Small intestine (tissue), 7 donors: ENCODE results near the gene FRMD4A. TPM values are rescaled to one million over a fixed set of nuclear protein-coding genes. Genes with fewer than 3 reads are reported as not detected.
"Not testable (repeated sequence)": the region's sequence is repeated elsewhere in the genome, so short reads cannot be mapped to it uniquely, and the experiment has no call there.

Source experiments
- DNase-seq, 2 donors: peaks; one replicate each; pipeline versions ENCODE4 v3.0.0 to v3.0.0-alpha.2; 2013
- FAIRE-seq: peaks from 2 replicates; lab custom pipeline; 2012; peaks lifted over from hg19 to GRCh38; lab: Jason Lieb, UNC
- H3K27ac ChIP-seq, 3 donors: one replicate each; pipeline ENCODE4 v1.5.1; 2013; ENCODE audit warnings: low read length in 2 of 3, mild to moderate bottlenecking in 2 of 3, control low read depth in 1 of 3, inconsistent platforms in 1 of 3, low read depth in 1 of 3, moderate library complexity in 1 of 3
- H3K27me3 ChIP-seq, 3 donors: one replicate each; pipeline ENCODE4 v1.6.1; 2013; ENCODE audit warnings: low read length in 3 of 3, inconsistent platforms in 1 of 3; ENCODE audit not compliant: control insufficient read depth in 3 of 3, insufficient read depth in 3 of 3
- H3K36me3 ChIP-seq, 3 donors: one replicate each; pipeline ENCODE4 v1.6.1; 2013; ENCODE audit warnings: low read length in 3 of 3, inconsistent platforms in 1 of 3, low read depth in 1 of 3, mild to moderate bottlenecking in 1 of 3, moderate library complexity in 1 of 3; ENCODE audit not compliant: control insufficient read depth in 3 of 3, insufficient read depth in 2 of 3
- H3K4me1 ChIP-seq, 3 donors: one replicate each; pipeline ENCODE4 v1.6.1; 2013; ENCODE audit warnings: low read length in 2 of 3, inconsistent platforms in 1 of 3, low read depth in 1 of 3, mild to moderate bottlenecking in 1 of 3, moderate library complexity in 1 of 3; ENCODE audit not compliant: control insufficient read depth in 3 of 3, insufficient read depth in 2 of 3
- H3K4me3 ChIP-seq, 3 donors: one replicate each; pipeline ENCODE4 v1.5.1; 2013; ENCODE audit warnings: low read length in 3 of 3, control low read depth in 1 of 3, inconsistent platforms in 1 of 3, low read depth in 1 of 3, mild to moderate bottlenecking in 1 of 3, moderate library complexity in 1 of 3
- H3K9me3 ChIP-seq, 2 donors: one replicate each; pipeline ENCODE4 v1.6.1; 2013; ENCODE audit warnings: low read depth in 1 of 2, low read length in 1 of 2; ENCODE audit not compliant: control insufficient read depth in 2 of 2, insufficient read depth in 1 of 2
- WGBS, 3 donors: extraction: QIAGEN DNeasy Blood & Tissue Kit; methylation state at CpG; one replicate each; pipeline ENCODE4 v1.1.7; 2013; 5-methylcytosine and 5-hydroxymethylcytosine counted together
- polyA plus RNA-seq, 4 donors: library from polyadenylated mRNA; stranded (reverse) in 3 of 4; unstranded in 1 of 4; fragments of 200-250 nt in 3 of 4; fragments of 120-200 nt in 1 of 4; gene quantifications; one replicate each; pipeline versions ENCODE4 v1.2.1 to v1.2.3, GENCODE V29; 2013
- donor health status: healthy with polysubstance abuse.
- donor health status: control.
- donor health status: control.
- donor health status: Bipolar disorder and iron deficiency.
- donor health status: healthy.

Gene FRMD4A
- polyA plus RNA-seq, 4 donors, result 0.45 to 16.9 (median 6.2) TPM

- DNase-seq, H3K4me1 ChIP-seq, H3K27ac ChIP-seq, H3K27me3 ChIP-seq, H3K4me3 ChIP-seq, H3K36me3 ChIP-seq, FAIRE-seq, H3K9me3 ChIP-seq: not testable (repeated sequence)
- WGBS, 3 donors, result 90 to 92% (median 91%) methylated on average over 3 of the region's 3 CpGs
These were observed 92.1 kb downstream of the FRMD4A start for GRCh38 chr10:14238659-14239058.

DNA sequence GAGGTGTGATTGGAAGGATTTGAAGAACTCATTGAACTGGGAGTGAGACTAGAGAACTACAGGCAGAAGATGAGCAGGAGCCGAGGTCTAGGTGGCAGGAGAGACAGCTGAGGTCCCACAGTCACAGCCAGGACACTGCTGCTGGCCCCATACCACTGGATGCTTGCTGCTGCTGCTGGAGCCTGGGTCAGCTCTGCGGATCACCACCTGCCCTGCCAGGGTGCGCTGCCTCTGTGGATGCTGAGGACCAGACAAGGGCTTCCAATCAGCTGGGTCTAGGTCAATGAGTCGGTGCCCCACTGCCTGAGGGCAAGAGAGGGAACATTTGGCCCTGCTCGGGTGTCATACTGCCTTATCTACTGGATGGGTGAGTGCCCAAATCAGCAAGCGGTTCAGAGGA, 94.4 kb downstream of the FRMD4A start:
- DNase-seq (no peak), FAIRE-seq (no peak)
- H3K9me3 ChIP-seq, result no peaks in the 10 kb centered on the region
- no peaks in the 10 kb centered on the region for H3K4me1 ChIP-seq
- H3K4me3 ChIP-seq, result no peak overlapping the region
- no peaks in the 10 kb centered on the region for H3K36me3 ChIP-seq
- H3K27me3 ChIP-seq, result no peaks in the 10 kb centered on the region
- WGBS, 3 donors, result 73 to 77% (median 76%) methylated on average over 6 of the region's 6 CpGs
- no peak overlapping the region for H3K27ac ChIP-seq

GRCh38 chr10:14235566-14236195, 95.0 kb downstream of the FRMD4A start:
- FAIRE-seq (no peak), DNase-seq (no peak)
- no peak overlapping the region for H3K27ac ChIP-seq
- no peaks in the 10 kb centered on the region for H3K4me1 ChIP-seq
- 83 to 87% (median 85%) methylated on average over 11 of the region's 11 CpGs for WGBS, 3 donors
- no peak overlapping the region for H3K4me3 ChIP-seq
- no peaks in the 10 kb centered on the region for H3K27me3 ChIP-seq
- H3K36me3 ChIP-seq, result no peaks in the 10 kb centered on the region
- no peaks in the 10 kb centered on the region for H3K9me3 ChIP-seq

GRCh38 chr10:14233566-14233965, 97.2 kb downstream of the FRMD4A start:
- no peaks in the 10 kb centered on the region for H3K4me1 ChIP-seq
- H3K9me3 ChIP-seq, result no peaks in the 10 kb centered on the region
- no peaks in the 10 kb centered on the region for H3K36me3 ChIP-seq
- no peaks in the 10 kb centered on the region for H3K27me3 ChIP-seq
- no peak overlapping the region for H3K27ac ChIP-seq
- no peak for FAIRE-seq
- H3K4me3 ChIP-seq, result no peak overlapping the region
- no peak for DNase-seq
- 80 to 88% (median 84%) methylated on average over 4 of the region's 4 CpGs for WGBS, 3 donors

DNA sequence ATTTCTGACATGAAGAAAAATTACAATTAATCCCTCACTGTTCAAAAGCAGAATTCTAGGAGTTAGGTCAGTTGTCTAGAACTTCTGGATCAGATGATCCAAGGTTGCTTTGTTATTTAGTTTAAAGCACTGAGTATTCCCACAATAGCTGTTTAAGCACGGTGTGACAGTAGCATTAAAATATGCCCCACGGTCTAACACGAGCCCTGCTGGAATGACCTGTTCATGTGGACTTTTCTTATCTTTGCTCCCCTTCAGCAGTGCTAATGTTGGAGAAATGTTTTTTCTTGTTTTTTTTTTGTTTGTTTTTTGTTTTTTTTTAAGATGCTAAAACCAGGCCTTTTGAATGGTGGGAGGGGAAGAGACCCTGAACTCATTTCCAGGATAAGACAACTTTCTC, 101.9 kb downstream of the FRMD4A start:
- not testable (repeated sequence) for H3K27ac ChIP-seq, H3K27me3 ChIP-seq, H3K36me3 ChIP-seq, H3K4me1 ChIP-seq, H3K9me3 ChIP-seq, H3K4me3 ChIP-seq, DNase-seq, FAIRE-seq
- WGBS, 3 donors, result 20 to 64% (median 45%) methylated on average over 3 of the region's 3 CpGs

GRCh38 chr10:14225379-14225778, 105.3 kb downstream of the FRMD4A start:
- 63 to 68% (median 66%) methylated on average over 4 of the region's 4 CpGs for WGBS, 3 donors
- Histone ChIP-seq H3K27ac (no peak overlapping the region), H3K9me3 (no peaks in the 10 kb centered on the region), H3K36me3 (no peaks in the 10 kb centered on the region), H3K4me3 (no peak overlapping the region), H3K4me1 (no peaks in the 10 kb centered on the region), H3K27me3 (no peaks in the 10 kb centered on the region)
- DNase-seq (no peak), FAIRE-seq (no peak)

DNA sequence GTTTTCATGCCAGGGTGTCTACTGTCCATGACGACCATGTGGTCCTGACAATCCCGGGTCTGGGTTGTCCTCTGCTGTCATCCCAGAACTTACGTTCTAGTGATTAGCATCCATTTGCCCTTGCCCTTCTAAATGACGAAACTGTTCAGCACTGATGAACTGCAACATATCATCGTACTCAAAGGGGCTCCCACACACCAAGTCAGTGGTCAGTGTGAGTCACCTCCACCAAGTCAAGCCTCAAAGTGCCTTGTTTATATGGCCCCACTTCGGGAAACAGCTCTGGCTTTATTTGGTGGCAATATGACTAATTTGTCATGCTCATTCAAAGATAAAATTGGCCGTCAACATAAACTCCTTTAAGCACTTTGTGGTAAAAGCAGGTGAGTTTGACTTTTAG, 110.7 kb downstream of the FRMD4A start:
- H3K4me1 ChIP-seq, result no peaks in the 10 kb centered on the region
- H3K9me3 ChIP-seq, result no peaks in the 10 kb centered on the region
- no peak for DNase-seq
- FAIRE-seq, result no peak
- 73 to 81% (median 74%) methylated on average over 7 of the region's 7 CpGs for WGBS, 3 donors
- H3K27me3 ChIP-seq, result no peaks in the 10 kb centered on the region
- H3K36me3 ChIP-seq, result no peaks in the 10 kb centered on the region
- H3K4me3 ChIP-seq, result no peak overlapping the region
- no peak overlapping the region for H3K27ac ChIP-seq

GRCh38 chr10:14219411-14219810, 111.3 kb downstream of the FRMD4A start:
- FAIRE-seq (no peak), DNase-seq (no peak)
- no peak overlapping the region for H3K4me3 ChIP-seq
- H3K4me1 ChIP-seq, result no peaks in the 10 kb centered on the region
- H3K9me3 ChIP-seq, result no peaks in the 10 kb centered on the region
- 84 to 87% (median 86%) methylated on average over 5 of the region's 5 CpGs for WGBS, 3 donors
- H3K27ac ChIP-seq, result no peak overlapping the region
- H3K27me3 ChIP-seq, result no peaks in the 10 kb centered on the region
- no peaks in the 10 kb centered on the region for H3K36me3 ChIP-seq

- DNase-seq (no peak), FAIRE-seq (no peak)
- Histone ChIP-seq H3K9me3 (no peaks in the 10 kb centered on the region), H3K4me1 (no peaks in the 10 kb centered on the region), H3K27me3 (peaks cover 0 to 2% (median 0%) of the 10 kb centered on the region in 3 donors), H3K27ac (no peak overlapping the region), H3K4me3 (no peak overlapping the region), H3K36me3 (no peaks in the 10 kb centered on the region)
- 76 to 84% (median 82%) methylated on average over 7 of the region's 7 CpGs for WGBS, 3 donors
These were observed 115.1 kb downstream of the FRMD4A start for GRCh38 chr10:14215641-14216040.
